Measurements from ENCODE around the gene ARID1B. TPM values are rescaled to one million over a fixed set of nuclear protein-coding genes. Genes with fewer than 3 reads are reported as not detected.

Gene ARID1B
- total and polyA plus RNA-seq, 2 of the 4 experiments (the other 2 are of a cell fraction), result 14.5 to 20.1 TPM

DNA sequence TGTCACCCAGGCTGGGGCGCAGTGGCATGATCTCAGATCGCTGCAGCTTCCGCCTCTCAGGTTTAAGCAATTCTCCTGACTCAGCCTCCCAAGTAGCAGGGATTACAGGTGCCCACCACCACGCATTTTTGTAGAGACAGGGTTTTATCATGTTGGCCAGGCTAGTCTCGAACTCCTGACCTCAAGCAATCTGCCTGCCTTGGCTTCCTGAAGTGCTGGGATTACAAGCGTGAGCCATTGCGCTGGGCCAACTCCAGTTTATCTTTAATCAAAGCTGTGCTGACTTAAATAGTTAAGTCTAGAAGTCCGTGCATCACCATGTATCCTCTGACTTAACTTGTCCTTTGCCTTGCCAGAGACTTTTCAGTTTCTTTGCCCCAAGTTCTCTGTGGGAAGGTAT is 321.8 kb downstream of the ARID1B start:
- 100% methylated on average over 2 of the region's 8 CpGs; no CpG with 5 or more reads in 1 of the 2 experiments for WGBS, 2 experiments (ENCODE audit: extremely low coverage in 2 of 2, insufficient read length in 1 of 2)
- Histone ChIP-seq H2BK20ac (ENCODE audit: low read depth, low read length) (no peak overlapping the region), H3K27me3 (ENCODE audit: control insufficient read depth, insufficient read depth, low read length) (no peaks in the 10 kb centered on the region), H3K9ac (ENCODE audit: low read depth, low read length) (no peak overlapping the region), H4K91ac (ENCODE audit: insufficient read depth, low read depth, low read length) (no peak overlapping the region), H2BK15ac (ENCODE audit: low read depth, low read length) (no peak overlapping the region), H3K18ac (ENCODE audit: low read depth, low read length) (no peak overlapping the region), H3K4me2 (ENCODE audit: low read depth, low read length) (no peak overlapping the region), H3K27ac (ENCODE audit: insufficient read depth, low read length) (no peak overlapping the region), H2AK9ac (replicated peaks; ENCODE audit: low read depth, low read length, poor library complexity) (no peak overlapping the region), H3K36me3 (ENCODE audit: control insufficient read depth, insufficient read depth, low read length) (peaks cover 8% of the 10 kb centered on the region; the same call in 1 of the 2 replicates), H4K20me1 (ENCODE audit: insufficient read depth, low read length) (no peaks in the 10 kb centered on the region), H3K14ac (replicated peaks; ENCODE audit: low read depth, low read length) (no peak overlapping the region), H2AK5ac (ENCODE audit: low read depth, low read length) (no peak overlapping the region), H3K23ac (ENCODE audit: low read depth, low read length) (no peak overlapping the region), H4K5ac (ENCODE audit: low read depth, low read length) (no peak overlapping the region), H2AFZ (replicated peaks; ENCODE audit: low read length, poor library complexity) (no peak overlapping the region), H3K9me1 (ENCODE audit: insufficient read depth, low read length) (no peaks in the 10 kb centered on the region; the same call in 1 of the 2 replicates), H2BK120ac (ENCODE audit: low read depth, low read length) (no peak overlapping the region), H3K4me1 (ENCODE audit: control insufficient read depth, insufficient read depth, low read length) (no peaks in the 10 kb centered on the region), H3K4me3 (ENCODE audit: insufficient read depth, low read depth, low read length) (no peak overlapping the region), H4K8ac (ENCODE audit: low read depth in 2 of 2, low read length in 2 of 2) (no peak overlapping the region), H3K9me3 (ENCODE audit: control insufficient read depth, insufficient read depth, low read length) (no peaks in the 10 kb centered on the region), H3K56ac (ENCODE audit: extremely low read depth, insufficient read depth, low read length) (no peak overlapping the region), H2BK5ac (ENCODE audit: low read depth, low read length, poor library complexity, severe bottlenecking) (no peak overlapping the region), H3K4ac (ENCODE audit: low read depth, low read length) (no peak overlapping the region), H3K79me1 (ENCODE audit: low read depth in 1 of 2, low read length in 2 of 2) (peaks cover 22 to 36% of the 10 kb centered on the region in 2 experiments)
- ChIA-PET POLR2A (ENCODE audit: unreplicated experiment) (no interaction called here), CTCF (no interaction called here)
- ATAC-seq (ENCODE audit: low read depth) (no peak), DNase-seq (no peak)
- intact Hi-C loops (cut with micrococcal nuclease) (no loop called here), dilution Hi-C loops (cut with HindIII; ENCODE audit: low sequenced_read_pairs, unreplicated experiment) (no loop called here), in situ Hi-C loops (cut with MboI; ENCODE audit: low sequenced_read_pairs) (no loop called here)
- TF ChIP-seq, protein P1, sequence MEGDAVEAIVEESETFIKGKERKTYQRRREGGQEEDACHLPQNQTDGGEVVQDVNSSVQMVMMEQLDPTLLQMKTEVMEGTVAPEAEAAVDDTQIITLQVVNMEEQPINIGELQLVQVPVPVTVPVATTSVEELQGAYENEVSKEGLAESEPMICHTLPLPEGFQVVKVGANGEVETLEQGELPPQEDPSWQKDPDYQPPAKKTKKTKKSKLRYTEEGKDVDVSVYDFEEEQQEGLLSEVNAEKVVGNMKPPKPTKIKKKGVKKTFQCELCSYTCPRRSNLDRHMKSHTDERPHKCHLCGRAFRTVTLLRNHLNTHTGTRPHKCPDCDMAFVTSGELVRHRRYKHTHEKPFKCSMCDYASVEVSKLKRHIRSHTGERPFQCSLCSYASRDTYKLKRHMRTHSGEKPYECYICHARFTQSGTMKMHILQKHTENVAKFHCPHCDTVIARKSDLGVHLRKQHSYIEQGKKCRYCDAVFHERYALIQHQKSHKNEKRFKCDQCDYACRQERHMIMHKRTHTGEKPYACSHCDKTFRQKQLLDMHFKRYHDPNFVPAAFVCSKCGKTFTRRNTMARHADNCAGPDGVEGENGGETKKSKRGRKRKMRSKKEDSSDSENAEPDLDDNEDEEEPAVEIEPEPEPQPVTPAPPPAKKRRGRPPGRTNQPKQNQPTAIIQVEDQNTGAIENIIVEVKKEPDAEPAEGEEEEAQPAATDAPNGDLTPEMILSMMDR (conservative IDR thresholded peaks at IDR 0.05; ENCODE audit: low read depth, low read length), result no peak
- no peak for TF ChIP-seq MAZ (IDR thresholded peaks at IDR 0.05; ENCODE audit: borderline replicate concordance, low read depth, low read length)
- TF ChIP-seq USF2 (IDR thresholded peaks at IDR 0.05; ENCODE audit: low read depth, low read length), result no peak
- no peak for TF ChIP-seq NFE2L2 (IDR thresholded peaks at IDR 0.05; ENCODE audit: low read depth, low read length)
- TF ChIP-seq SMC3 (IDR thresholded peaks at IDR 0.05; ENCODE audit: low read depth, low read length), result no peak
- no peak for TF ChIP-seq MXI1 (IDR thresholded peaks at IDR 0.05; ENCODE audit: borderline replicate concordance, low read depth, low read length)
- TF ChIP-seq RFX5 (IDR thresholded peaks at IDR 0.05; ENCODE audit: low read depth, low read length), result no peak
- TF ChIP-seq RCOR1 (IDR thresholded peaks at IDR 0.05; ENCODE audit: insufficient replicate concordance, low read length), result no peak
- no TSS peak for BruUV-seq (replicated peaks)

Measured in IMR-90 (cell line).